ENCODE data around the gene ZNF436.
"Not testable (repeated sequence)": the region's sequence is repeated elsewhere in the genome, so short reads cannot be mapped to it uniquely, and the experiment has no call there.

ZNF436 gene

GRCh38 chr1:23330846-23331245, 38.8 kb downstream of the ZNF436 start:
- Histone ChIP-seq H3K4me2 (ENCODE audit: low read length) (no peak overlapping the region), H3K4me3 (ENCODE audit: low read depth, low read length, poor library complexity, severe bottlenecking) (no peak overlapping the region), H3K4me1 (ENCODE audit: insufficient read depth, low read length, severe bottlenecking) (no peaks in the 10 kb centered on the region), H3K27ac (ENCODE audit: low read depth, low read length, poor library complexity, severe bottlenecking) (no peak overlapping the region), H3K9me2 (ENCODE audit: low read depth, low read length) (no peaks in the 10 kb centered on the region), H3F3A (ENCODE audit: insufficient read depth, low read length) (no peaks in the 10 kb centered on the region; the same call in 1 of the 2 replicates), H3K27me3 (ENCODE audit: insufficient read depth, low read length) (no peaks in the 10 kb centered on the region), H4K20me1 (ENCODE audit: insufficient read depth, low read length) (no peaks in the 10 kb centered on the region), H2AFZ (ENCODE audit: low read length) (no peak overlapping the region), H3K9me3 (ENCODE audit: low read length) (no peaks in the 10 kb centered on the region), H3K79me2 (ENCODE audit: insufficient read depth, low read length) (peaks cover 28% of the 10 kb centered on the region; the same call in 1 of the 2 replicates), H3K36me3 (ENCODE audit: insufficient read depth, low read length) (peaks cover 96% of the 10 kb centered on the region), H3K9ac (ENCODE audit: low read length) (no peak overlapping the region)
- TF ChIP-seq, protein P1, sequence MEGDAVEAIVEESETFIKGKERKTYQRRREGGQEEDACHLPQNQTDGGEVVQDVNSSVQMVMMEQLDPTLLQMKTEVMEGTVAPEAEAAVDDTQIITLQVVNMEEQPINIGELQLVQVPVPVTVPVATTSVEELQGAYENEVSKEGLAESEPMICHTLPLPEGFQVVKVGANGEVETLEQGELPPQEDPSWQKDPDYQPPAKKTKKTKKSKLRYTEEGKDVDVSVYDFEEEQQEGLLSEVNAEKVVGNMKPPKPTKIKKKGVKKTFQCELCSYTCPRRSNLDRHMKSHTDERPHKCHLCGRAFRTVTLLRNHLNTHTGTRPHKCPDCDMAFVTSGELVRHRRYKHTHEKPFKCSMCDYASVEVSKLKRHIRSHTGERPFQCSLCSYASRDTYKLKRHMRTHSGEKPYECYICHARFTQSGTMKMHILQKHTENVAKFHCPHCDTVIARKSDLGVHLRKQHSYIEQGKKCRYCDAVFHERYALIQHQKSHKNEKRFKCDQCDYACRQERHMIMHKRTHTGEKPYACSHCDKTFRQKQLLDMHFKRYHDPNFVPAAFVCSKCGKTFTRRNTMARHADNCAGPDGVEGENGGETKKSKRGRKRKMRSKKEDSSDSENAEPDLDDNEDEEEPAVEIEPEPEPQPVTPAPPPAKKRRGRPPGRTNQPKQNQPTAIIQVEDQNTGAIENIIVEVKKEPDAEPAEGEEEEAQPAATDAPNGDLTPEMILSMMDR (IDR thresholded peaks at IDR 0.05; ENCODE audit: low read length) = no peak
- no peak for TF ChIP-seq EZH2 (IDR thresholded peaks at IDR 0.05; ENCODE audit: borderline replicate concordance, low read length)

GRCh38 chr1:23325393-23325792, 44.2 kb downstream of the ZNF436 start:
- TF ChIP-seq, protein P1 (IDR thresholded peaks at IDR 0.05; ENCODE audit: low read length) = no peak
- no peak for TF ChIP-seq EZH2 (IDR thresholded peaks at IDR 0.05; ENCODE audit: borderline replicate concordance, low read length)
- Histone ChIP-seq H3K9ac (ENCODE audit: low read length) (no peak overlapping the region), H3K79me2 (ENCODE audit: insufficient read depth, low read length) (peaks cover 32% of the 10 kb centered on the region), H3K27me3 (ENCODE audit: insufficient read depth, low read length) (no peaks in the 10 kb centered on the region), H4K20me1 (ENCODE audit: insufficient read depth, low read length) (no peaks in the 10 kb centered on the region), H3K9me3 (ENCODE audit: low read length) (no peaks in the 10 kb centered on the region), H3K4me3 (ENCODE audit: low read depth, low read length, poor library complexity, severe bottlenecking) (no peak overlapping the region), H3K36me3 (ENCODE audit: insufficient read depth, low read length) (peaks cover 87% of the 10 kb centered on the region), H3F3A (ENCODE audit: insufficient read depth, low read length) (no peaks in the 10 kb centered on the region; the same call in 1 of the 2 replicates), H3K4me2 (ENCODE audit: low read length) (no peak overlapping the region), H2AFZ (ENCODE audit: low read length) (no peak overlapping the region), H3K9me2 (ENCODE audit: low read depth, low read length) (no peaks in the 10 kb centered on the region), H3K27ac (ENCODE audit: low read depth, low read length, poor library complexity, severe bottlenecking) (no peak overlapping the region), H3K4me1 (ENCODE audit: insufficient read depth, low read length, severe bottlenecking) (no peaks in the 10 kb centered on the region)

- Histone ChIP-seq H3K9ac (ENCODE audit: low read length) (no peak overlapping the region), H3K4me2 (ENCODE audit: low read length) (no peak overlapping the region), H4K20me1 (ENCODE audit: insufficient read depth, low read length) (no peaks in the 10 kb centered on the region), H3K27ac (ENCODE audit: low read depth, low read length, poor library complexity, severe bottlenecking) (no peak overlapping the region), H2AFZ (ENCODE audit: low read length) (no peak overlapping the region), H3K9me2 (ENCODE audit: low read depth, low read length) (no peaks in the 10 kb centered on the region), H3K27me3 (ENCODE audit: insufficient read depth, low read length) (no peaks in the 10 kb centered on the region), H3K36me3 (ENCODE audit: insufficient read depth, low read length) (peaks cover 86% of the 10 kb centered on the region), H3K79me2 (ENCODE audit: insufficient read depth, low read length) (peaks cover 20% of the 10 kb centered on the region), H3K4me1 (ENCODE audit: insufficient read depth, low read length, severe bottlenecking) (no peaks in the 10 kb centered on the region), H3K9me3 (ENCODE audit: low read length) (no peaks in the 10 kb centered on the region), H3K4me3 (ENCODE audit: low read depth, low read length, poor library complexity, severe bottlenecking) (no peak overlapping the region), H3F3A (ENCODE audit: insufficient read depth, low read length) (no peaks in the 10 kb centered on the region)
- TF ChIP-seq EZH2 (IDR thresholded peaks at IDR 0.05; ENCODE audit: borderline replicate concordance, low read length) = no peak
- TF ChIP-seq, protein P1 (IDR thresholded peaks at IDR 0.05; ENCODE audit: low read length) = no peak
Measured at GRCh38 chr1:23322770-23323169, 46.9 kb downstream of the ZNF436 start.

- not testable (repeated sequence) for H3K4me2 ChIP-seq (ENCODE audit: low read length); H3K79me2 ChIP-seq (ENCODE audit: insufficient read depth, low read length); H3K27me3 ChIP-seq (ENCODE audit: insufficient read depth, low read length); H3K4me3 ChIP-seq (ENCODE audit: low read depth, low read length, poor library complexity, severe bottlenecking); H3F3A ChIP-seq (ENCODE audit: insufficient read depth, low read length); H3K9me2 ChIP-seq (ENCODE audit: low read depth, low read length); H3K9me3 ChIP-seq (ENCODE audit: low read length); H4K20me1 ChIP-seq (ENCODE audit: insufficient read depth, low read length); H3K27ac ChIP-seq (ENCODE audit: low read depth, low read length, poor library complexity, severe bottlenecking); H2AFZ ChIP-seq (ENCODE audit: low read length); H3K9ac ChIP-seq (ENCODE audit: low read length); H3K4me1 ChIP-seq (ENCODE audit: insufficient read depth, low read length, severe bottlenecking)
- peaks cover 94% of the 10 kb centered on the region for H3K36me3 ChIP-seq (ENCODE audit: insufficient read depth, low read length)
Measured at GRCh38 chr1:23310280-23310679, 59.4 kb downstream of the ZNF436 start.

Measured in OCI-LY1 (cell line).